Large intestine (tissue), 3 donors: ENCODE results near the gene HDGF. TPM values are rescaled to one million over a fixed set of nuclear protein-coding genes. Genes with fewer than 3 reads are reported as not detected.

Experiments
- DNase-seq, 2 donors: peaks; one replicate each; pipeline versions ENCODE4 v3.0.0 to v3.0.0-alpha.2; 2013
- H3K27ac ChIP-seq: one replicate; pipeline ENCODE4 v1.5.1; 2013; ENCODE audit warnings: low read length
- H3K27me3 ChIP-seq: 2 replicates; pipeline ENCODE4 v1.6.1; 2013; ENCODE audit warnings: low read length; ENCODE audit not compliant: control insufficient read depth, insufficient read depth
- H3K36me3 ChIP-seq: 2 replicates; pipeline ENCODE4 v1.6.1; 2013; ENCODE audit warnings: low read length; ENCODE audit not compliant: control insufficient read depth, insufficient read depth
- H3K4me1 ChIP-seq: one replicate; pipeline ENCODE4 v1.6.1; 2013; ENCODE audit warnings: low read length; ENCODE audit not compliant: control insufficient read depth, insufficient read depth
- H3K4me3 ChIP-seq: one replicate; pipeline ENCODE4 v1.5.1; 2013; ENCODE audit warnings: low read length
- H3K9me3 ChIP-seq: one replicate; pipeline ENCODE4 v1.6.1; 2013; ENCODE audit warnings: mild to moderate bottlenecking, low read depth, low read length, moderate library complexity; ENCODE audit not compliant: control insufficient read depth
- WGBS: methylation state at CpG from one replicate; pipeline ENCODE4 v1.1.5; 2013; ENCODE audit warnings: low lambda C conversion rate; ENCODE audit not compliant: insufficient coverage; 5-methylcytosine and 5-hydroxymethylcytosine counted together
- polyA plus RNA-seq: library from polyadenylated mRNA; unstranded; fragments of 120-200 nt; gene quantifications from one replicate; pipeline ENCODE4 v1.2.1, GENCODE V29; 2013

The HDGF gene
- polyA plus RNA-seq, 1 donor: 244 TPM

DNA sequence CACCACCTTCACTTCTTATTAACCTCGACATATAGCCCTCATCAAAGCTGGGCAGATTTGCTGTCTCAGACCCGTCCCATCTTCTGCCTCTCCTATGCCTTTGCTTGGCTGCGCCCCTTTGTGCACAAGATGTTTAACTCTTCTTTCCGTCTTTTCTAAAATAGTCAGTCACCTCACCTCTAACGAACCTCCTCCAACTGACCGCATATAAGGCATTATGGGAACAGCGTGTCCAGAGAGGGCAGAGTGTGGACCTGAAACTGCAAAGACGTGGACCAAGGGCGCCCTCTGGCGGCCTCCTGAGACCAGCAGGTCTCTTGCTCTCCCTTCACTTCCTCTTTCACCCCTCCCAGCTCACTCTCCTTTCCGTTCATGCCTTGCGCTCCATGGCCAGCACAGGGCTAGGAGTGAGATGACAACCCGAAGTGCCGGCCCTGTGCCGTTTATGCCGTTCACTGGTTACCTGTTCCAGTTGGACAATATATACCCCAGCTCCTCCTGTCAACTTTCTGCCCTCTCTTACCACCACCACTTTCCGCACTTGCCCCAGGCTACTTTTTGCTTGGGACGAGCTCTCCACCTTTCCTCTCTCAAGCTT is 25.7 kb downstream of the HDGF start:
- peak overlapping the region; percentile 76 for H3K4me3 ChIP-seq
- H3K36me3 ChIP-seq: peaks cover 37% of the 10 kb centered on the region
- no peaks in the 10 kb centered on the region for H3K9me3 ChIP-seq
- peaks cover 33% of the 10 kb centered on the region for H3K4me1 ChIP-seq
- 100% methylated on average over 1 of the region's 18 CpGs for WGBS
- H3K27ac ChIP-seq: no peak overlapping the region
- H3K27me3 ChIP-seq: no peaks in the 10 kb centered on the region
- peak; percentile 82 to 86 for DNase-seq

- H3K4me1 ChIP-seq: peaks cover 14% of the 10 kb centered on the region
- peaks cover 40% of the 10 kb centered on the region for H3K36me3 ChIP-seq
- no peaks in the 10 kb centered on the region for H3K27me3 ChIP-seq
- WGBS: no CpG with 5 or more reads among the region's 4 CpGs
- no peak overlapping the region for H3K27ac ChIP-seq
- no peak for DNase-seq
- H3K4me3 ChIP-seq: no peak overlapping the region
- H3K9me3 ChIP-seq: no peaks in the 10 kb centered on the region
These were observed 29.9 kb downstream of the HDGF start for GRCh38 chr1:156721535-156721934.

- no peak overlapping the region for H3K27ac ChIP-seq
- H3K4me3 ChIP-seq: no peak overlapping the region
- no CpG with 5 or more reads among the region's 2 CpGs for WGBS
- H3K36me3 ChIP-seq: peaks cover 40% of the 10 kb centered on the region
- no peaks in the 10 kb centered on the region for H3K27me3 ChIP-seq
- peaks cover 10% of the 10 kb centered on the region for H3K4me1 ChIP-seq
- no peaks in the 10 kb centered on the region for H3K9me3 ChIP-seq
- DNase-seq: no peak
These were observed 30.3 kb downstream of the HDGF start for GRCh38 chr1:156721131-156721530.

DNA sequence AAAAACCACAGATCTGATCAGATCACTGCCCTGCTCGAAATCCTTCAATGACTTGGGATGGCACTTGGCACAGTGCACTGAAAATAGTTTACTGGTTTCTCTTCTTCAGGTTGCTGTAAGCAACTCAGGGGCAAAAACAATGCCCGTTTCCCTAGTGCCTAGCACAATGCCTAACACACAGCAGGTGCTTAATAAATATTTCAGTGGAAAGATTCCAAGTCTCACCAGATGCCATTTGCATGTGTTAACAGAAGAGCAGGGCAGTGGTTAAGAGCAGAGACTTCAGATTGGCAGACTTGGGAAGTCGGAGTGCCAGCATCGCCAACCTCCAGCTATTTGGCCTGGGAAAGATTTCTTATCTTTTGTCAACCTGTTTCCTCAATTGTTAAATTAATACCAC is 34.1 kb downstream of the HDGF start:
- no CpG with 5 or more reads among the region's 4 CpGs for WGBS
- Histone ChIP-seq H3K27me3 (no peaks in the 10 kb centered on the region), H3K9me3 (no peaks in the 10 kb centered on the region), H3K27ac (no peak overlapping the region), H3K4me1 (no peaks in the 10 kb centered on the region), H3K36me3 (peaks cover 20% of the 10 kb centered on the region), H3K4me3 (no peak overlapping the region)
- DNase-seq: no peak

DNA sequence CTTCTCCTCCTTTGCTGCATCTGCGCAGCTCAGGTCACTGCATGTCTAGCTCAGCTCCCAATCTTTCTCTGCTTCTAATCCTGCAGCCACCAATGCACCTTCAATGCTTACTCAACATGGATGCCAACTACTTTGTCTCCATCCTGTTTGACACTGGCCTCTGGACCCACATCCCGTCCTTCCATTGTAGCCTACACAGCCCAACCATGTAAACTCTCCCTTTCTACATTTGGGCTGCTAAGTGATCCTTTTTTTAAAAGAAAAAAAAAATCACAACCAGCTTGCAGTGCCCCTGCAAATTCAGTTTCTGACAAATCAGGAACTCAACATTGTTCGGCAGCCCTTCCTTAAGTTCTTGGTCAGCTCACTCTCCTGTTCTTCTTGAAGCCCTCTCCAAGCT is 36.6 kb downstream of the HDGF start:
- H3K9me3 ChIP-seq: no peaks in the 10 kb centered on the region
- no peaks in the 10 kb centered on the region for H3K27me3 ChIP-seq
- WGBS: no CpG with 5 or more reads among the region's 3 CpGs
- H3K27ac ChIP-seq: no peak overlapping the region
- DNase-seq: no peak
- H3K4me1 ChIP-seq: peaks cover 3% of the 10 kb centered on the region
- peaks cover 6% of the 10 kb centered on the region for H3K36me3 ChIP-seq
- H3K4me3 ChIP-seq: no peak overlapping the region

DNA sequence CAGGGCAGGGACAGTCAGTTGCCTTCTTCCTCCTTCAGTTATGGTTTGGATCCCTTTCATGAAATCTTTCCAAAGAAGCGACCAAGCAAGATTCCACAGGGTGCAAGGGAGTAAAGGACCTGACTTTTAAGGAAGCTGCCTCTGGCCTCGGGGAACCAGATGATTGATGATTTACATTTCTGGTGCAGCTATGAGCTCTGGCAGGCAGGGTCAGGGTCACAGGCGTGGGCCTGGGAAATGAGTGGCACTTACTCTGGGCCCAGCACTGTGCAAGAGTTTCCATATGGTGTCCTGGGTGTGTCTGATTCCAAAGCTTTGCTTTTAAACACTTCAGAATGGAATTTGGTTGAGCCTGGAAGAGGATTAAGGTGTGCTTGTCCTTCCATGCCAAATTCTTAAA is 38.8 kb downstream of the HDGF start:
- Histone ChIP-seq H3K27me3 (no peaks in the 10 kb centered on the region), H3K4me1 (peaks cover 8% of the 10 kb centered on the region), H3K36me3 (peaks cover 6% of the 10 kb centered on the region), H3K27ac (no peak overlapping the region), H3K4me3 (no peak overlapping the region), H3K9me3 (no peaks in the 10 kb centered on the region)
- no CpG with 5 or more reads among the region's 3 CpGs for WGBS
- no peak for DNase-seq

DNA sequence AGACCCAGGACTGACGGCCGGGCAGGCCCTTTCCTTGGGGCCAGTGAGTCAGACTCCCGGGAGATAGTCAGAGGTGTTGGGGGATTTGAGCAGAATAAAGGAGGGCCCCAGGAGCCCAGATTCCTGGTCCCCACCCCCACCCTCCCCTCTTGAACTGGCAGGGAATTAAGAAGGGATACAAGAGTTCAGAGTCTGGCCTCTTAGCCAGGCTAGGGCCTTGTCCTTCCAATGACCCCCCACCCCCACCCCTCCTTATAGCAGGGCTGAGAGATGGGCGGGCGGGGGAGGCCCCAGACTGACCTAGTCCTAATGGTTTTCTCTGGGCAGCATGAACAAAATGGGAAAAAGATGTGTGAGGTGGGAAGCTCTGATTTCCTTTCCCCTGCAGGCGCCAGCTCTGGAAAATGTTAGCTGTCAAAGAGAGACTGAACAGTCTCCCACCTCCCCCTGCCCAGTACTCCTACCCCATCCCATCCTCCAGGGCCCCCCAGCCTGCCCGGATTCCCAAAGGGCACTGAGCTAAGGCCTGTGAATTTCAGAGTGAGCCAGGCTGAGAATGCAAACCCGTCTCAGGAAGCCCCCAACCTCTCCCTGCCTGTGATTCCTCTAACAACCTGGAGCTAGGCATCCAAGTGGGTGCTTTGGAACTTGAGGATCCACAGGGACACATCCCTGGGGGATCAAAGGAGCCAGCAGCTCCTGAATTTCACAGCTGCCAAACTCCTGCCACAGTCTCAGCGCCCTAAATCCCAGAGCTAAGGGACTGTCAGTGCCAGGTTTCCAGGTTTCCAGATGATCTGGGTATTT is 40.3 kb downstream of the HDGF start:
- Histone ChIP-seq H3K4me3 (no peak overlapping the region), H3K36me3 (peaks cover 6% of the 10 kb centered on the region), H3K27me3 (peaks cover 5% of the 10 kb centered on the region), H3K9me3 (no peaks in the 10 kb centered on the region), H3K27ac (no peak overlapping the region), H3K4me1 (peaks cover 19% of the 10 kb centered on the region)
- DNase-seq: no peak
- no CpG with 5 or more reads among the region's 9 CpGs for WGBS

- DNase-seq: no peak
- Histone ChIP-seq H3K36me3 (no peaks in the 10 kb centered on the region), H3K9me3 (peaks cover 1% of the 10 kb centered on the region), H3K4me1 (peaks cover 31% of the 10 kb centered on the region), H3K27me3 (peaks cover 10% of the 10 kb centered on the region), H3K27ac (no peak overlapping the region), H3K4me3 (no peak overlapping the region)
- no CpG with 5 or more reads among the region's 11 CpGs for WGBS
These were observed 41.6 kb downstream of the HDGF start for GRCh38 chr1:156709757-156710489.

- WGBS: 100% methylated on average over 1 of the region's 4 CpGs
- H3K27ac ChIP-seq: no peak overlapping the region
- peaks cover 19% of the 10 kb centered on the region for H3K27me3 ChIP-seq
- H3K4me1 ChIP-seq: peaks cover 40% of the 10 kb centered on the region
- DNase-seq: no peak
- no peak overlapping the region for H3K4me3 ChIP-seq
- H3K9me3 ChIP-seq: peaks cover 3% of the 10 kb centered on the region
- no peaks in the 10 kb centered on the region for H3K36me3 ChIP-seq
These were observed 42.4 kb downstream of the HDGF start for GRCh38 chr1:156709031-156709430.

DNA sequence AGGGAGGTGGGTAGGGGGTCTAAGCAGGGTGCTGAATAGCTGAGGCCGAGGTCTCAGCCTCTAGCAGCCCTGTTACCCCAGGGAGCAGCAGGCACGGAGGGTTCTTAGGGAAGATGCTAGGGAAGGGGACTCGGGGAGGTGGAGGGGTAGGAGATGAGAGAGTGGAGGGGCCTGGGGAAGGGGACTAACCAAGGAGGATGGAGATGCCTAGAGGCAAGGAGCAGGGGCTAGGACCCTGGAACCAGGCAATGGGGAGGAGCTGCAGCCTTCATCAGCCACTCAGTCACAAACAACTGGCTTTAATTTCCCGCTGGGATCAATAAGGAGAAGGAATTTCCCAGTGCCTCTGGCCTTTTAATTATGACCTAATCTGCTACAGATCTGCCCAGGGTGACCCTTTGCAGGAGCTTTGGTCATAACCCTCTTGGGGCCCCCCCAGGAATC is 43.2 kb downstream of the HDGF start:
- Histone ChIP-seq H3K9me3 (peaks cover 3% of the 10 kb centered on the region), H3K36me3 (no peaks in the 10 kb centered on the region), H3K4me3 (no peak overlapping the region), H3K27ac (no peak overlapping the region), H3K27me3 (peaks cover 27% of the 10 kb centered on the region), H3K4me1 (peaks cover 44% of the 10 kb centered on the region)
- DNase-seq: no peak
- no CpG with 5 or more reads among the region's 4 CpGs for WGBS
